Bronchial epithelial cell (primary cell): ENCODE results near the gene GRIA1. TPM values are rescaled to one million over a fixed set of nuclear protein-coding genes. Genes with fewer than 3 reads are reported as not detected.
"Not testable (repeated sequence)": the region's sequence is repeated elsewhere in the genome, so short reads cannot be mapped to it uniquely, and the experiment has no call there.

Experiments used
- DNase-seq: peaks from one replicate; pipeline ENCODE4 v3.0.0-alpha.2; 2010; ENCODE audit warnings: low read depth
- FAIRE-seq: peaks from 2 replicates; lab custom pipeline; 2011; peaks lifted over from hg19 to GRCh38; lab: Jason Lieb, UNC
- H3K27me3 ChIP-seq: 2 replicates; pipeline ENCODE4 v1.5.1; 2011; ENCODE audit warnings: low read length; ENCODE audit not compliant: control insufficient read depth, insufficient read depth
- H3K36me3 ChIP-seq: 2 replicates; pipeline ENCODE4 v1.5.1; 2011; ENCODE audit warnings: low read length; ENCODE audit not compliant: control insufficient read depth, insufficient read depth
- H3K4me3 ChIP-seq: 2 replicates; pipeline ENCODE4 v1.5.1; 2011; ENCODE audit warnings: mild to moderate bottlenecking, low read depth, low read length, control low read depth
- total RNA-seq: library from RNA; depleted of rRNA; stranded (reverse); fragments of >200 nt; gene quantifications from 2 replicates; pipeline ENCODE4 v1.2.1, GENCODE V29; 2014
- TF ChIP-seq, protein P1 (sequence below): IDR thresholded peaks from 2 replicates; pipeline ENCODE4 v1.5.1; 2011; ENCODE audit warnings: mild to moderate bottlenecking, moderate library complexity, low read length, control low read depth, inconsistent platforms; ENCODE audit not compliant: insufficient read depth, severe bottlenecking

GRIA1 gene
- total RNA-seq, 1 donor from 2014 or later, result not detected

DNA sequence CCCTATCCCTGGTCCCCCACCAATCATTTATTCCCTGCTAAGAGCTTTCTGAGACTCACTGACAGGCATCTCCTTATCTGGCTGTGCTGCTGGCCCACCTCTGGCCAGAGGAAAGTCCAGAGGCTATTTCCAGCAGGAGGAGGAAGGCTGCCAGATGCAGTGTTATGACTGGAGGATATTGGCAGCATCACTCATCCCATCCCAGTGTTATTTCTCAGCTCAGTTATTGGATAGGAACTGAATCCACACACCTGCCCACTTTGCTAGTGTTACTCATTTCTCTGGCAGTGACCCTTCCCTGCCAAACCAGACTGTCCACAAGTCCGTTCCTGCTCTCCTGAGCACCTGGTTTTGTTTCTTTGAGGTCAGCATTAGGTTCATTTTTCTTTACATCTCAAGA is 228.2 kb downstream of the GRIA1 start:
- no peaks in the 10 kb centered on the region for H3K36me3 ChIP-seq
- FAIRE-seq, result peak; percentile 75

DNA sequence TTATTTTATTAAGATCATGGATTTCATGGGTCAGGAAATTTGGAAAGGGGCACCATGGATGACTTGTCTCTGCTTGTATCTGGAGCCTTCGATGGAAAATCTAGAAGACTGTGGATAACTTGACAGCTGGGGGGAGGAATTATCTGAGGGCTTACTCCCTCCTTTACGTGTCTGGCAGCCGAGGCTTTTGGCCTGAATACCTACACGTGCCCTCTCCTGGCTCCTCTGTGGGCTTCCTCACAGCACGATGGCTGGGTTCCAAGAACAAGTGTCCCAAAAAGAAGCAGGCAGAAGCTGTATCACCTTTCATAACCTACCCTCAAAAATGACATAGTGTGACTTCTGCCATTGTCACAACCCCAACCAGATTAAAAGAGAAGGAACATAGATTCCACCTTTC is 228.9 kb downstream of the GRIA1 start:
- no peak for FAIRE-seq
- TF ChIP-seq, protein P1, sequence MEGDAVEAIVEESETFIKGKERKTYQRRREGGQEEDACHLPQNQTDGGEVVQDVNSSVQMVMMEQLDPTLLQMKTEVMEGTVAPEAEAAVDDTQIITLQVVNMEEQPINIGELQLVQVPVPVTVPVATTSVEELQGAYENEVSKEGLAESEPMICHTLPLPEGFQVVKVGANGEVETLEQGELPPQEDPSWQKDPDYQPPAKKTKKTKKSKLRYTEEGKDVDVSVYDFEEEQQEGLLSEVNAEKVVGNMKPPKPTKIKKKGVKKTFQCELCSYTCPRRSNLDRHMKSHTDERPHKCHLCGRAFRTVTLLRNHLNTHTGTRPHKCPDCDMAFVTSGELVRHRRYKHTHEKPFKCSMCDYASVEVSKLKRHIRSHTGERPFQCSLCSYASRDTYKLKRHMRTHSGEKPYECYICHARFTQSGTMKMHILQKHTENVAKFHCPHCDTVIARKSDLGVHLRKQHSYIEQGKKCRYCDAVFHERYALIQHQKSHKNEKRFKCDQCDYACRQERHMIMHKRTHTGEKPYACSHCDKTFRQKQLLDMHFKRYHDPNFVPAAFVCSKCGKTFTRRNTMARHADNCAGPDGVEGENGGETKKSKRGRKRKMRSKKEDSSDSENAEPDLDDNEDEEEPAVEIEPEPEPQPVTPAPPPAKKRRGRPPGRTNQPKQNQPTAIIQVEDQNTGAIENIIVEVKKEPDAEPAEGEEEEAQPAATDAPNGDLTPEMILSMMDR, result no peak
- Histone ChIP-seq H3K4me3 (no peak overlapping the region), H3K27me3 (no peaks in the 10 kb centered on the region), H3K36me3 (no peaks in the 10 kb centered on the region)
- no peak for DNase-seq

More for the DNA sequence above, 228.2 kb downstream of the GRIA1 start:
- TF ChIP-seq, protein P1, result no peak
- peak; percentile 60 for DNase-seq
- Histone ChIP-seq H3K4me3 (no peak overlapping the region), H3K27me3 (no peaks in the 10 kb centered on the region)

DNA sequence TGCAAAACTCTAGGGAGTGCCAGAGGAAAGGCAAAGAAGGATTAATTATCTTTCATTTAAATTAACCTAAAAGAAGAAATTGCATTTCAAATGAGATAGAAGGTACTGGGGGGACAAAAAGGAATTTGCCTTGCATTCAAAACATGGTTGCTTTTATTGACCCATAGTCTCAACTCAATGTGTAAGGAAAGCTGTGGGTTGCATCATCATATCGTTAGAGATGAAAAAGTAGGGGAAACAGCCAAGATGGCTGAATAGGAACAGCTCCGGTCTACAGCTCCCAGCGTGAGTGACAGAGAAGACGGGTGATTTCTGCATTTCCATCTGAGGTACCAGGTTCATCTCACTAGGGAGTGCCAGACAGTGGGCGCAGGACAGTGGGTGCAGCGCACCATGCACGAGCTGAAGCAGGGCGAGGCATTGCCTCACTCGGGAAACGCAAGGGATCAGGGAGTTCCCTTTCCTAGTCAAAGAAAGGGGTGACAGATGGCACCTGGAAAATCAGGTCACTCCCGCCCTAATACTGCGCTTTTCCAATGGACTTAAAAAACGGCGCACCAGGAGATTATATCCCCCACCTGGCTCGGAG is 232.6 kb downstream of the GRIA1 start:
- H3K4me3 ChIP-seq, H3K27me3 ChIP-seq, FAIRE-seq, H3K36me3 ChIP-seq, DNase-seq: not testable (repeated sequence)

DNA sequence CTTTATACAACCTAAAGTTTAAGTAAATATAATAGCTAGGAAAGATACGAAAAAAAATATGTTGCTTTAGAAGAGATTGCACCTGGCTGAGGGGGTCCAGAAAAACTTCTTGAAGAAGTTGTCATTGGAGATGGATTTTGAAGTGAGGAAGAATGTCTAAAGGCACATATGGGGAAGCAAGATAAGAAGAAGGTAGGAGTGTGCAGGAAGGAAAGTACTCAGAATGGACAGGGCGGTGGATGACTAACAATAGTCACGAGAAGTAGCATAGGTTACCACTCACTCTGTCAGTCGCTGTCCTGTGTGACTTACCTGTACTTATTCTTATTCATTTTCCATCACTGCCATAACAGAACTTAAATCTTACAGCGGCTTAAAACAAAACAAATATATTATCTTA is 251.6 kb downstream of the GRIA1 start:
- no peaks in the 10 kb centered on the region for H3K27me3 ChIP-seq
- no peaks in the 10 kb centered on the region for H3K36me3 ChIP-seq
- H3K4me3 ChIP-seq, result no peak overlapping the region
- no peak for DNase-seq
- TF ChIP-seq, protein P1, result no peak
- FAIRE-seq, result no peak

DNA sequence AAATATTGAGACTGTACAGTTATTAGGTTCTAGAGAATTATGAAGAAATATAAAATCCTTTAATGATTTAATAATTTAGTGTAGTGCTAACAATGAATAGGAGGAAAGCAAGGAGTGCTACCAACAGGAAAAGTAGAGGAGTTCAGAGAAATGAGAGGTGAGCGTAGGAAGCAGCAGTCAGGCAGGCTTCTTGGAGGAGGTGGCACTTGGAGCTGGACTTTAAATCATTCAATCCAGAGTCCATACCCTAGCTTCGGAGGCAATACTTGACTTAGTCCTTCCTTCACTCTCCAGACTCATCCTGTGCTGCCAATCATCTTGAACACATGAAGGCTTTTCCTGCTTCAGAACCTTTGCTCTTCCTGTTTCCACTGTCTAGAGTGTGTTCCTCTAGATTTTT is 254.3 kb downstream of the GRIA1 start:
- no peak for FAIRE-seq

DNA sequence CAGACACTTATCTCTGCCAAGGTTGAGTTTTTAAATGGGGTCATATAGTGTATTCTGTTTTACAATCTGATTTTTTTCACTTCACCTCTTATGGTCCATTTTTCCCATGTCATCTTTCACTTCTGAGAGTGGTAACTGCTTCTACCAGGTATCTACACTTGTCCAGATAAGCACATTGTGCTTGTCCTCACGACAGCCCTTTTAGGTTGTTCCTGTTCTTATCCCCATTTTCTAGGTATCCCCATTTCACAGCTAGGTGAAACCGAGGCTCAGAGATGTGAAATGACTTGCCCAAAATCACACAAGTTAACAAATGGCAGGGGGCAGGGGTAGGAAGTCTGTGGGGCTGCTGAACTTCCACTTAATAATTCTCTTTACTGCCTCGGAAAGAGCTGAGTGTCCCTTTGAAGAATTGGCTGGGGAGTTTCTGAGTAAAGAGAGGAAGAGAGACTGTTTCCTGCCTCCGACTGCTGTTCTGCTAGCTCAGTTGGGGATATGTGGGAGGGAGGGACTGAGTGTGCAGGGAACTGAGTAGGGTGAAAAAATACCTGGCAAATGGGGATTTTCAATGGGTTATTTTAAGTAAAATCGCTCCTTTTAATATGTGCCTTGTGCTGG is 255.4 kb downstream of the GRIA1 start:
- Histone ChIP-seq H3K27me3 (no peaks in the 10 kb centered on the region), H3K36me3 (no peaks in the 10 kb centered on the region), H3K4me3 (no peak overlapping the region)
- FAIRE-seq, result no peak
- TF ChIP-seq, protein P1, result no peak
- DNase-seq, result no peak

More for the DNA sequence above, 254.3 kb downstream of the GRIA1 start:
- no peaks in the 10 kb centered on the region for H3K27me3 ChIP-seq
- TF ChIP-seq, protein P1, result no peak
- DNase-seq, result no peak
- no peaks in the 10 kb centered on the region for H3K36me3 ChIP-seq
- no peak overlapping the region for H3K4me3 ChIP-seq
